Esophagus muscularis mucosa (tissue), 3 donors: ENCODE results near the gene PTGES.

ENCODE experiments used
- CTCF ChIP-seq, 3 experiments: fragments of 200-600 bp in 2 of 3; fragments of 450-650 bp in 1 of 3; sonication (generic) in 2 of 3; IDR thresholded peaks; one replicate each; pipeline ENCODE4 v1.5.1; 2017 to 2019; ENCODE audit warnings: antibody characterized with exemption in 3 of 3, mild to moderate bottlenecking in 2 of 3, moderate library complexity in 1 of 3
- POLR2A ChIP-seq: fragments of 450-650 bp; IDR thresholded peaks from one replicate; pipeline ENCODE4 v1.6.1; 2017; ENCODE audit warnings: antibody characterized with exemption, moderate library complexity, mild to moderate bottlenecking, low read depth

- TF ChIP-seq CTCF (IDR thresholded peaks at IDR 0.05) (no peak), POLR2A (no peak)
These were observed 20.6 kb upstream of the PTGES start for GRCh38 chr9:129773262-129774048.
